GM23338 (cell line): ENCODE measurements around the gene CTNNA2. TPM values are rescaled to one million over a fixed set of nuclear protein-coding genes. Genes with fewer than 3 reads are reported as not detected.
A peak's percentile ranks its signal among the peaks of the same experiment; 100 is the strongest.

Experiments
- ATAC-seq: fragments of 200-7000 bp; cut with Tn5 transposase; 3 replicates; pipeline ENCODE4 v1.9.1; 2020
- DNase-seq: peaks from one replicate; pipeline ENCODE4 v3.0.0-alpha.2; 2015; ENCODE audit warnings: low spot score
- H2AFZ ChIP-seq: fragments of 200-600 bp; sonication (generic); 2 replicates; pipeline ENCODE4 v1.8.0; 2016; ENCODE audit warnings: antibody characterized with exemption, mild to moderate bottlenecking, moderate library complexity
- H3F3A ChIP-seq: fragments of 200-600 bp; sonication (generic); replicated peaks from 2 replicates; pipeline ENCODE4 v1.8.0; 2017; ENCODE audit warnings: antibody characterized with exemption, mixed run types, low read depth
- H3K27ac ChIP-seq: fragments of 200-600 bp; sonication (generic); 2 replicates; pipeline ENCODE4 v1.6.1; 2016; ENCODE audit warnings: low read depth
- H3K27me3 ChIP-seq: fragments of 200-600 bp; sonication (generic); 2 replicates; pipeline ENCODE4 v1.8.0; 2016; ENCODE audit warnings: mild to moderate bottlenecking, mixed run types, moderate library complexity; ENCODE audit not compliant: insufficient read depth
- H3K36me3 ChIP-seq: fragments of 200-600 bp; sonication (generic); 2 replicates; pipeline ENCODE4 v1.8.0; 2016; ENCODE audit warnings: mild to moderate bottlenecking; ENCODE audit not compliant: insufficient read depth
- H3K4me1 ChIP-seq: fragments of 200-600 bp; sonication (generic); 2 replicates; pipeline ENCODE4 v1.8.0; 2016; ENCODE audit warnings: mild to moderate bottlenecking, moderate library complexity; ENCODE audit not compliant: insufficient read depth
- H3K4me2 ChIP-seq: fragments of 200-600 bp; sonication (generic); 2 replicates; pipeline ENCODE4 v1.7.1; 2017; ENCODE audit warnings: mixed run types
- H3K4me3 ChIP-seq: fragments of 200-600 bp; sonication (generic); 2 replicates; pipeline ENCODE4 v1.6.1; 2016; ENCODE audit warnings: mixed run types
- H3K79me2 ChIP-seq: fragments of 200-600 bp; sonication (generic); replicated peaks from 2 replicates; pipeline ENCODE4 v1.8.0; 2017; ENCODE audit warnings: mild to moderate bottlenecking; ENCODE audit not compliant: insufficient read depth
- H3K9me2 ChIP-seq: fragments of 200-600 bp; sonication (generic); 2 replicates; pipeline ENCODE4 v1.8.0; 2017; ENCODE audit not compliant: insufficient read depth
- H4K20me1 ChIP-seq: fragments of 200-600 bp; sonication (generic); replicated peaks from 2 replicates; pipeline ENCODE4 v1.8.0; 2017; ENCODE audit warnings: mild to moderate bottlenecking; ENCODE audit not compliant: insufficient read depth
- H3K27ac Mint-ChIP-seq: 2 replicates; pipeline ENCODE4 v1.8.0; 2020; ENCODE audit warnings: inconsistent platforms, mild to moderate bottlenecking, moderate library complexity, mixed read lengths
- H3K27me3 Mint-ChIP-seq: 3 replicates; pipeline ENCODE4 v1.8.0; 2022; ENCODE audit warnings: low read depth, mild to moderate bottlenecking, moderate library complexity, mixed read lengths, inconsistent platforms; ENCODE audit not compliant: insufficient read depth, poor library complexity
- H3K36me3 Mint-ChIP-seq: 3 replicates; pipeline ENCODE4 v1.8.0; 2021; ENCODE audit warnings: low read depth, mild to moderate bottlenecking, inconsistent platforms, moderate library complexity, mixed read lengths
- H3K4me1 Mint-ChIP-seq: 3 replicates; pipeline ENCODE4 v1.8.0; 2020; ENCODE audit warnings: mild to moderate bottlenecking, inconsistent platforms, mixed read lengths
- H3K4me3 Mint-ChIP-seq: 3 replicates; pipeline ENCODE4 v1.8.0; 2021; ENCODE audit warnings: moderate library complexity, mild to moderate bottlenecking, inconsistent platforms, mixed read lengths
- H3K9me3 Mint-ChIP-seq: 3 replicates; pipeline ENCODE4 v1.8.0; 2020; ENCODE audit warnings: moderate library complexity, mild to moderate bottlenecking, inconsistent platforms, mixed read lengths
- EZH2phosphoT487 ChIP-seq: fragments of 200-600 bp; sonication (generic); IDR thresholded peaks from one replicate; pipeline ENCODE4 v1.8.1; 2018; ENCODE audit warnings: antibody characterized with exemption; ENCODE audit not compliant: unreplicated experiment
- JUNB ChIP-seq: IDR thresholded peaks from one replicate; pipeline ENCODE4 v1.6.1; 2016; ENCODE audit warnings: antibody characterized with exemption; ENCODE audit not compliant: unreplicated experiment
- NANOG ChIP-seq: IDR thresholded peaks from 2 replicates; pipeline ENCODE4 v1.6.1; 2016; ENCODE audit warnings: antibody characterized with exemption, borderline replicate concordance
- POLR2AphosphoS5 ChIP-seq: IDR thresholded peaks from 2 replicates; pipeline ENCODE4 v1.6.1; 2016; ENCODE audit warnings: antibody characterized with exemption, low read depth
- REST ChIP-seq: IDR thresholded peaks from one replicate; pipeline ENCODE4 v1.6.1; 2018; ENCODE audit warnings: antibody characterized with exemption; ENCODE audit not compliant: unreplicated experiment
- ZNF114 ChIP-seq: fragments of 250-450 bp; sonication (Bioruptor Pico); IDR thresholded peaks from 2 replicates; pipeline ENCODE4 v1.5.0; 2020; ENCODE audit warnings: mild to moderate bottlenecking, moderate library complexity
- ZNF331 ChIP-seq: fragments of 250-450 bp; sonication (Bioruptor Pico); IDR thresholded peaks from 2 replicates; pipeline ENCODE4 v1.5.0; 2020; ENCODE audit warnings: low read depth, mild to moderate bottlenecking, moderate library complexity
- polyA plus RNA-seq: library from polyadenylated mRNA; unstranded; fragments of >200 nt; fragmentation: Nextera tagmentation; extraction: Ambion mirVana; gene quantifications from 2 replicates; pipeline ENCODE4 v1.2.1, GENCODE V29; 2016
- total RNA-seq: library from RNA; depleted of rRNA; stranded (reverse); fragments of >200 nt; shearing (Covaris generic); gene quantifications from 2 replicates; pipeline ENCODE4 v1.2.3, GENCODE V29; 2014
- TF ChIP-seq, protein P1 (sequence below), 2 experiments: fragments of 200-600 bp in 1 of 2; sonication (generic) in 1 of 2; conservative IDR thresholded peaks; 2 replicates each; pipeline versions ENCODE4 v1.5.1 to v1.6.1; 2016 to 2017; ENCODE audit warnings: antibody characterized with exemption in 2 of 2, low read depth in 2 of 2, mild to moderate bottlenecking in 2 of 2, moderate library complexity in 1 of 2
- TF ChIP-seq, protein P2 (sequence below): IDR thresholded peaks from 2 replicates; pipeline ENCODE4 v1.6.1; 2016; ENCODE audit warnings: antibody characterized with exemption

CTNNA2 gene
- total and polyA plus RNA-seq, 2 experiments from 2014 or later = 6.4 to 15.6 TPM

- TF ChIP-seq EZH2phosphoT487 (no peak), NANOG (no peak), ZNF114 (CRISPR knock-in tag) (no peak), ZNF331 (no peak)
- TF ChIP-seq, protein P1, sequence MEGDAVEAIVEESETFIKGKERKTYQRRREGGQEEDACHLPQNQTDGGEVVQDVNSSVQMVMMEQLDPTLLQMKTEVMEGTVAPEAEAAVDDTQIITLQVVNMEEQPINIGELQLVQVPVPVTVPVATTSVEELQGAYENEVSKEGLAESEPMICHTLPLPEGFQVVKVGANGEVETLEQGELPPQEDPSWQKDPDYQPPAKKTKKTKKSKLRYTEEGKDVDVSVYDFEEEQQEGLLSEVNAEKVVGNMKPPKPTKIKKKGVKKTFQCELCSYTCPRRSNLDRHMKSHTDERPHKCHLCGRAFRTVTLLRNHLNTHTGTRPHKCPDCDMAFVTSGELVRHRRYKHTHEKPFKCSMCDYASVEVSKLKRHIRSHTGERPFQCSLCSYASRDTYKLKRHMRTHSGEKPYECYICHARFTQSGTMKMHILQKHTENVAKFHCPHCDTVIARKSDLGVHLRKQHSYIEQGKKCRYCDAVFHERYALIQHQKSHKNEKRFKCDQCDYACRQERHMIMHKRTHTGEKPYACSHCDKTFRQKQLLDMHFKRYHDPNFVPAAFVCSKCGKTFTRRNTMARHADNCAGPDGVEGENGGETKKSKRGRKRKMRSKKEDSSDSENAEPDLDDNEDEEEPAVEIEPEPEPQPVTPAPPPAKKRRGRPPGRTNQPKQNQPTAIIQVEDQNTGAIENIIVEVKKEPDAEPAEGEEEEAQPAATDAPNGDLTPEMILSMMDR (conservative IDR thresholded peaks at IDR 0.05; ENCODE audit: low read depth in 2 of 2) = no peak
Measured at GRCh38 chr2:80324525-80324924, 811.7 kb downstream of the CTNNA2 start (continued).

DNA sequence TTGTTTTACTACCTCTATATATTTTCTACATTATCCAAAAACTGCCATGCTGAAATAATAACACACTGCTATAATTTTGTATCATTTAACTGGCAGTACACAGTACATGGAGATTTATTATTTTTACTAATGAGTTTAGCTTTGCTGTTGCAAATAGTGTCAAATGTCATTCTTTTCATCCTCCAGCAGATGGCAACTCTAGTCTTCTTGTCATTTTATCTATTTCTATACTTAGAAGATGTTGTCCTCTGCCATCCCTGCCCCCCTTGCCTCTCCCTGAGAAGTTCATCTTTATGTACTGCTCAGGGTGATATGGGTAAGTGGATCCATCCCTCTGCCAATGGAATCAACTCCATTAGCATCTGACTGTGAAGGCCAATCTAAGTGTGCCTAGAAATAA lies 813.4 kb downstream of the CTNNA2 start:
- Histone ChIP-seq H3K27ac (no peak overlapping the region), H3K79me2 (no peaks in the 10 kb centered on the region), H3K36me3 (no peaks in the 10 kb centered on the region), H2AFZ (no peak overlapping the region), H3K4me1 (peaks cover 70% of the 10 kb centered on the region), H3K4me2 (peak overlapping the region; percentile 27; the same call in 1 of the 2 replicates), H3F3A (no peaks in the 10 kb centered on the region), H3K4me3 (no peak overlapping the region), H4K20me1 (no peaks in the 10 kb centered on the region), H3K9me2 (no peaks in the 10 kb centered on the region; the same call in 1 of the 2 replicates), H3K27me3 (peaks cover 28% of the 10 kb centered on the region)
- H3K27ac Mint-ChIP-seq = no peak overlapping the region
- peak; percentile 64 for DNase-seq
- H3K36me3 Mint-ChIP-seq = no peaks in the 10 kb centered on the region
- H3K9me3 Mint-ChIP-seq = no peaks in the 10 kb centered on the region
- TF ChIP-seq JUNB = no peak
- TF ChIP-seq, protein P1 (conservative IDR thresholded peaks at IDR 0.05; ENCODE audit: low read depth in 2 of 2) = peak; percentile 57 to 68
- TF ChIP-seq POLR2AphosphoS5 = no peak
- TF ChIP-seq ZNF114 (CRISPR knock-in tag) = no peak
- TF ChIP-seq, protein P2, sequence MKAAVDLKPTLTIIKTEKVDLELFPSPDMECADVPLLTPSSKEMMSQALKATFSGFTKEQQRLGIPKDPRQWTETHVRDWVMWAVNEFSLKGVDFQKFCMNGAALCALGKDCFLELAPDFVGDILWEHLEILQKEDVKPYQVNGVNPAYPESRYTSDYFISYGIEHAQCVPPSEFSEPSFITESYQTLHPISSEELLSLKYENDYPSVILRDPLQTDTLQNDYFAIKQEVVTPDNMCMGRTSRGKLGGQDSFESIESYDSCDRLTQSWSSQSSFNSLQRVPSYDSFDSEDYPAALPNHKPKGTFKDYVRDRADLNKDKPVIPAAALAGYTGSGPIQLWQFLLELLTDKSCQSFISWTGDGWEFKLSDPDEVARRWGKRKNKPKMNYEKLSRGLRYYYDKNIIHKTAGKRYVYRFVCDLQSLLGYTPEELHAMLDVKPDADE = no peak
- H3K4me1 Mint-ChIP-seq = peaks cover 33% of the 10 kb centered on the region
- H3K4me3 Mint-ChIP-seq = no peak overlapping the region
- H3K27me3 Mint-ChIP-seq = peaks cover 5% of the 10 kb centered on the region
- ATAC-seq = no peak; the same call in 1 of the 3 replicates

DNA sequence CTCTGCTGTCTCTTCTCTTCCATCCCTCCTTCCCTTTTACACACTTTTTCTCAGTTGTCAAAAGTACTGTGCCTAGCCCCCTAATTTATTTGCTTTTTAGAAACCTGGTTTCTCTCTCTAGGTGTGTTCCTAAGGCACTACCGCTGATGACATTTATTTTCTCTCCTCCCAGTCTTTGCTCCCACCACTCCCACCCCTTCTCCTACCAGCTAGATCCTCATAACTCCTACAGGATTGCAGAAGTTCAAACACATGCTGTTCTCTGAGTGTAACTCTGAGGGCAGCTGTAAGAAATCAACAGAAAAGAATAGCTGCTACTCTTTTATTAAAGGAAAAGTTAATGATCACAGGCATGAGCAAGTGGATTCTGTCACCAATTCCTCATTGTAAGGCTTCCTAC lies 814.0 kb downstream of the CTNNA2 start:
- peaks cover 32% of the 10 kb centered on the region for H3K4me1 Mint-ChIP-seq
- Histone ChIP-seq H3K4me3 (no peak overlapping the region), H3K27ac (no peak overlapping the region), H4K20me1 (no peaks in the 10 kb centered on the region), H3K4me1 (peaks cover 66% of the 10 kb centered on the region), H3K27me3 (peaks cover 22% of the 10 kb centered on the region), H3K9me2 (no peaks in the 10 kb centered on the region; the same call in 1 of the 2 replicates), H3K36me3 (no peaks in the 10 kb centered on the region), H3K79me2 (no peaks in the 10 kb centered on the region), H2AFZ (no peak overlapping the region), H3K4me2 (peak overlapping the region; percentile 27; the same call in 1 of the 2 replicates), H3F3A (no peaks in the 10 kb centered on the region)
- TF ChIP-seq, protein P2 = no peak
- no peak for TF ChIP-seq REST
- no peak overlapping the region for H3K27ac Mint-ChIP-seq
- no peak overlapping the region for H3K4me3 Mint-ChIP-seq
- ATAC-seq (no peak), DNase-seq (no peak)
- H3K9me3 Mint-ChIP-seq = no peaks in the 10 kb centered on the region
- H3K27me3 Mint-ChIP-seq = peaks cover 5% of the 10 kb centered on the region
- no peaks in the 10 kb centered on the region for H3K36me3 Mint-ChIP-seq
